ENCODE data around the gene SORCS3.

- TF ChIP-seq CTCF (IDR thresholded peaks at IDR 0.05) (no peak), POLR2A (IDR thresholded peaks at IDR 0.05; ENCODE audit: low read depth) (no peak), POLR2AphosphoS5 (IDR thresholded peaks at IDR 0.05) (no peak)
Measured at GRCh38 chr10:104657457-104657856, 16.4 kb downstream of the SORCS3 start.

Data from esophagus muscularis mucosa (tissue), 3 donors.